NCI-H748 (cell line): Measurements from ENCODE around the gene CEP104.

Experiments
- DNase-seq: peaks from one replicate; lab custom pipeline; 2025; ENCODE audit not compliant: unreplicated experiment; lab: John Stamatoyannopoulos, UW

The CEP104 gene

GRCh38 chr1:3767328-3767925 lies 89.6 kb downstream of the CEP104 start:
- no peak for DNase-seq

- DNase-seq: no peak
Observed at GRCh38 chr1:3763351-3764125, 93.5 kb downstream of the CEP104 start.

DNA sequence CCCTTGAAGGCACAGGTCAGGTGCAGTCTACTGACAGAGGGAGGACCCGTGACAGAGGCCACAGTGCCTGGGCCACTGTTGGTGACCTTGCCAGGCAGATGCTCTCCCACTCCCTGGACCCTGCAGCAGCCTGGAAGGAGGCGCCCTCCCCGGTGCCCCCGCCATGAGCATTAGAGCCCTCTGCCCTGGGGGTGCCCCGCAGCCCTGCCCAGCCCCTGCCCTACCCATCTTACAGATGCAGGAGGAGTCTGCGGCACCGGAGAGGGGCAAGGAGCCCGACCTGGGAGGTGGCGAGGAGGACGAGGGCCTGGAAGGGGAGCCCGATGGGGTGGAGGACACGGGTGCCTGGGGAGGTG lies 94.2 kb downstream of the CEP104 start:
- no peak for DNase-seq

GRCh38 chr1:3762151-3762872 lies 94.7 kb downstream of the CEP104 start:
- no peak for DNase-seq
